ENCODE results near the gene CFAP97D1.

CFAP97D1 gene

GRCh38 chr17:43800736-43801135 is 20.5 kb downstream of the CFAP97D1 start:
- no peak for DNase-seq

GRCh38 chr17:43801844-43802243 is 21.6 kb downstream of the CFAP97D1 start:
- no peak for DNase-seq

GRCh38 chr17:43803758-43804157 is 23.5 kb downstream of the CFAP97D1 start:
- DNase-seq, result no peak

GRCh38 chr17:43805117-43805516 is 24.9 kb downstream of the CFAP97D1 start:
- no peak for DNase-seq

GRCh38 chr17:43808076-43808475 is 27.8 kb downstream of the CFAP97D1 start:
- DNase-seq, result no peak

- DNase-seq, result no peak
Observed at GRCh38 chr17:43809121-43809520, 28.9 kb downstream of the CFAP97D1 start.

- DNase-seq, result no peak
Observed at GRCh38 chr17:43810226-43810715, 30.0 kb downstream of the CFAP97D1 start.

- no peak for DNase-seq
Observed at GRCh38 chr17:43810823-43811222, 30.6 kb downstream of the CFAP97D1 start.

GRCh38 chr17:43812396-43813265 is 32.4 kb downstream of the CFAP97D1 start:
- DNase-seq, result no peak

- DNase-seq, result no peak
Observed at GRCh38 chr17:43813386-43813785, 33.2 kb downstream of the CFAP97D1 start.

- no peak for DNase-seq
Observed at GRCh38 chr17:43814026-43814425, 33.8 kb downstream of the CFAP97D1 start.

GRCh38 chr17:43814714-43815113 is 34.5 kb downstream of the CFAP97D1 start:
- no peak for DNase-seq

GRCh38 chr17:43816336-43817320 is 36.4 kb downstream of the CFAP97D1 start:
- DNase-seq, result no peak

GRCh38 chr17:43817826-43818225 is 37.6 kb downstream of the CFAP97D1 start:
- no peak for DNase-seq

- no peak for DNase-seq
Observed at GRCh38 chr17:43818966-43819365, 38.7 kb downstream of the CFAP97D1 start.

- DNase-seq, result no peak
Observed at GRCh38 chr17:43820759-43821158, 40.5 kb downstream of the CFAP97D1 start.

GRCh38 chr17:43822570-43823190 is 42.4 kb downstream of the CFAP97D1 start:
- DNase-seq, result no peak

- DNase-seq, result no peak
Observed at GRCh38 chr17:43823350-43824084, 43.3 kb downstream of the CFAP97D1 start.

- no peak for DNase-seq
Observed at GRCh38 chr17:43825567-43825966, 45.3 kb downstream of the CFAP97D1 start.

GRCh38 chr17:43826206-43826605 is 46.0 kb downstream of the CFAP97D1 start:
- DNase-seq, result no peak

GRCh38 chr17:43827596-43827995 is 47.4 kb downstream of the CFAP97D1 start:
- no peak for DNase-seq

- DNase-seq, result no peak
Observed at GRCh38 chr17:43829738-43830137, 49.5 kb downstream of the CFAP97D1 start.

All from 8988T (cell line).